GM18858 (cell line): ENCODE data around the gene GPR68.
"Not testable (repeated sequence)": the region's sequence is repeated elsewhere in the genome, so short reads cannot be mapped to it uniquely, and the experiment has no call there.

Experiments
- ATAC-seq: cut with Tn5 transposase; IDR thresholded peaks from one replicate; pipeline ENCODE4 v1.9.1; 2021; ENCODE audit not compliant: unreplicated experiment

Gene GPR68

GRCh38 chr14:91230397-91231035, 14.0 kb downstream of the GPR68 start:
- no peak for ATAC-seq

- ATAC-seq, result peak; percentile 67
Observed at GRCh38 chr14:91229743-91230200, 14.7 kb downstream of the GPR68 start.

- no peak for ATAC-seq
Observed at GRCh38 chr14:91229005-91229382, 15.5 kb downstream of the GPR68 start.

- peak; percentile 71 for ATAC-seq
Observed at GRCh38 chr14:91228112-91229004, 16.1 kb downstream of the GPR68 start.

GRCh38 chr14:91227183-91227628, 17.3 kb downstream of the GPR68 start:
- ATAC-seq, result no peak

GRCh38 chr14:91226360-91226759, 18.1 kb downstream of the GPR68 start:
- not testable (repeated sequence) for ATAC-seq

GRCh38 chr14:91225025-91225424, 19.5 kb downstream of the GPR68 start:
- ATAC-seq, result no peak

- no peak for ATAC-seq
Observed at GRCh38 chr14:91223028-91223783, 21.3 kb downstream of the GPR68 start.

GRCh38 chr14:91221270-91221669, 23.2 kb downstream of the GPR68 start:
- ATAC-seq, result no peak

- ATAC-seq, result no peak
Observed at GRCh38 chr14:91220581-91221000, 23.9 kb downstream of the GPR68 start.

- no peak for ATAC-seq
Observed at GRCh38 chr14:91219517-91220389, 24.8 kb downstream of the GPR68 start.

- no peak for ATAC-seq
Observed at GRCh38 chr14:91218014-91218413, 26.5 kb downstream of the GPR68 start.

- ATAC-seq, result no peak
Observed at GRCh38 chr14:91216731-91217226, 27.7 kb downstream of the GPR68 start.

GRCh38 chr14:91215381-91215780, 29.1 kb downstream of the GPR68 start:
- no peak for ATAC-seq

- no peak for ATAC-seq
Observed at GRCh38 chr14:91214306-91214705, 30.2 kb downstream of the GPR68 start.

GRCh38 chr14:91211017-91211416, 33.5 kb downstream of the GPR68 start:
- ATAC-seq, result no peak

- no peak for ATAC-seq
Observed at GRCh38 chr14:91207008-91207407, 37.5 kb downstream of the GPR68 start.

- no peak for ATAC-seq
Observed at GRCh38 chr14:91205459-91205858, 39.0 kb downstream of the GPR68 start.

GRCh38 chr14:91204657-91205056, 39.8 kb downstream of the GPR68 start:
- no peak for ATAC-seq
